Keratinocyte (primary cell): Measurements from ENCODE around the gene EPHB3. TPM values are rescaled to one million over a fixed set of nuclear protein-coding genes. Genes with fewer than 3 reads are reported as not detected.

Source experiments
- DNase-seq: peaks from one replicate; pipeline ENCODE4 v3.0.0-alpha.2; 2011; ENCODE audit warnings: low read depth, missing footprints, low spot score
- FAIRE-seq: peaks from 2 replicates; lab custom pipeline; 2011; peaks lifted over from hg19 to GRCh38; lab: Jason Lieb, UNC
- H2AFZ ChIP-seq: 2 replicates; pipeline ENCODE4 v1.6.0; 2012; ENCODE audit warnings: low read length, control low read depth, inconsistent platforms; ENCODE audit not compliant: control insufficient read depth
- H3K27ac ChIP-seq: 2 replicates; pipeline ENCODE4 v1.5.1; 2011; ENCODE audit warnings: low read length; ENCODE audit not compliant: control insufficient read depth, insufficient read depth
- H3K27me3 ChIP-seq: 3 replicates; pipeline ENCODE4 v1.6.0; 2011; ENCODE audit warnings: low read length; ENCODE audit not compliant: control insufficient read depth, insufficient read depth; ENCODE audit errors: extremely low read depth
- H3K36me3 ChIP-seq, 2 experiments: 2 replicates in 1 of 2; 3 replicates in 1 of 2; pipeline ENCODE4 v1.5.1; 2011; ENCODE audit warnings: low read length in 2 of 2, mild to moderate bottlenecking in 1 of 2; ENCODE audit not compliant: control insufficient read depth in 2 of 2, insufficient read depth in 2 of 2; ENCODE audit errors: extremely low read depth in 1 of 2
- H3K4me1 ChIP-seq: 3 replicates; pipeline ENCODE4 v1.5.1; 2011; ENCODE audit warnings: low read length; ENCODE audit not compliant: control insufficient read depth, insufficient read depth; ENCODE audit errors: extremely low read depth
- H3K4me2 ChIP-seq: 3 replicates; pipeline ENCODE4 v1.6.0; 2011; ENCODE audit warnings: low read depth, low read length; ENCODE audit not compliant: control insufficient read depth, insufficient read depth; ENCODE audit errors: extremely low read depth
- H3K4me3 ChIP-seq, 3 experiments: fragments of 200-600 bp in 1 of 3; sonication (generic) in 1 of 3; 2 replicates in 2 of 3; 3 replicates in 1 of 3; pipeline ENCODE4 v1.5.1; 2011 to 2016; ENCODE audit warnings: low read length in 3 of 3, mild to moderate bottlenecking in 3 of 3, control low read depth in 2 of 3, inconsistent platforms in 1 of 3, low read depth in 1 of 3, mixed read lengths in 1 of 3, mixed run types in 1 of 3, moderate library complexity in 1 of 3; ENCODE audit not compliant: control insufficient read depth in 2 of 3, insufficient read depth in 2 of 3; ENCODE audit errors: extremely low read depth in 1 of 3
- H3K79me2 ChIP-seq: 2 replicates; pipeline ENCODE4 v1.6.0; 2012; ENCODE audit warnings: low read length; ENCODE audit not compliant: control insufficient read depth, insufficient read depth
- H3K9ac ChIP-seq: 3 replicates; pipeline ENCODE4 v1.6.0; 2011; ENCODE audit warnings: low read length; ENCODE audit not compliant: control insufficient read depth, insufficient read depth; ENCODE audit errors: extremely low read depth
- H3K9me1 ChIP-seq: 3 replicates; pipeline ENCODE4 v1.6.0; 2011; ENCODE audit warnings: low read length; ENCODE audit not compliant: control insufficient read depth, insufficient read depth; ENCODE audit errors: extremely low read depth
- H3K9me3 ChIP-seq: 2 replicates; pipeline ENCODE4 v1.5.1; 2012; ENCODE audit warnings: low read depth, low read length; ENCODE audit not compliant: control insufficient read depth
- H4K20me1 ChIP-seq: 3 replicates; pipeline ENCODE4 v1.6.0; 2011; ENCODE audit warnings: low read length; ENCODE audit not compliant: control insufficient read depth, insufficient read depth; ENCODE audit errors: extremely low read depth
- CTCF ChIP-seq, 3 experiments: IDR thresholded peaks in 1 of 3; conservative IDR thresholded peaks in 1 of 3; optimal IDR thresholded peaks in 1 of 3; 2 replicates in 2 of 3; 3 replicates in 1 of 3; pipeline versions ENCODE3 to v1.5.1; 2011; ENCODE audit warnings: low read length in 3 of 3, mild to moderate bottlenecking in 3 of 3, moderate library complexity in 2 of 3, control low read depth in 1 of 3, inconsistent platforms in 1 of 3; ENCODE audit not compliant: insufficient read depth in 2 of 3; ENCODE audit errors: extremely low read depth in 1 of 3
- EZH2 ChIP-seq: IDR thresholded peaks from one replicate; pipeline ENCODE4 v1.6.1; 2012; ENCODE audit warnings: inconsistent platforms, mild to moderate bottlenecking, low read length, moderate library complexity
- dilution Hi-C: fragments of 300-500 bp; cut with MboI; formaldehyde crosslinking; loops from one replicate; pipeline ENCODE4 v1.7.0; 2020; ENCODE audit warnings: low sequenced_read_pairs; ENCODE audit not compliant: extremely low pct_ligation_motif_present
- polyA plus RNA-seq, 5 experiments: library from polyadenylated mRNA; depleted of rRNA in 3 of 5; stranded (reverse) in 3 of 5; stranded (forward) in 1 of 5; unstranded in 1 of 5; fragments of >200 nt; gene quantifications; 1 replicate in 1 of 5; 2 replicates in 3 of 5; 3 replicates in 1 of 5; pipeline versions ENCODE4 v1.2.1 to v1.2.3, GENCODE V29; 2011 to 2012; ENCODE audit warnings: missing spikeins in 2 of 5, low read depth in 1 of 5, low replicate concordance in 1 of 5

The EPHB3 gene
- polyA plus RNA-seq, 1 donor (not counting 4 experiments of a cell fraction or from before 2014, with no cell fraction given) = 2.2 TPM

- H3K4me1 ChIP-seq = peaks cover 56% of the 10 kb centered on the region
- no peak for TF ChIP-seq EZH2
- no peak for TF ChIP-seq CTCF (optimal IDR thresholded peaks at IDR 0.05 in 1 of 3, IDR thresholded peaks at IDR 0.05 in 1 of 3, conservative IDR thresholded peaks at IDR 0.05 in 1 of 3; ENCODE audit: extremely low read depth in 1 of 3, insufficient read depth in 2 of 3, low read length in 3 of 3)
- no peaks in the 10 kb centered on the region for H3K9me1 ChIP-seq
- dilution Hi-C loops = no loop called here
- H3K9me3 ChIP-seq = no peaks in the 10 kb centered on the region
- H3K36me3 ChIP-seq = peaks cover 0 to 13% of the 10 kb centered on the region in 2 experiments
- H3K79me2 ChIP-seq = peaks cover 21% of the 10 kb centered on the region
- DNase-seq (no peak), FAIRE-seq (no peak)
- peak overlapping the region; percentile 59 for H2AFZ ChIP-seq
- H3K9ac ChIP-seq = peak overlapping the region; percentile 71
- H4K20me1 ChIP-seq = no peaks in the 10 kb centered on the region
- peak overlapping the region; percentile 29 for H3K27ac ChIP-seq
- H3K4me3 ChIP-seq = peak overlapping the region; percentile 37 to 63 (median 61)
- peak overlapping the region; percentile 73 for H3K4me2 ChIP-seq
- H3K27me3 ChIP-seq = no peaks in the 10 kb centered on the region
Observed at GRCh38 chr3:184568560-184568923, 7.0 kb downstream of the EPHB3 start.

GRCh38 chr3:184568924-184569829 is 7.6 kb downstream of the EPHB3 start:
- Histone ChIP-seq H4K20me1 (no peaks in the 10 kb centered on the region), H3K79me2 (peaks cover 15% of the 10 kb centered on the region), H3K9me1 (no peaks in the 10 kb centered on the region), H3K4me3 (peak overlapping the region; percentile 37 to 63 (median 61)), H3K9ac (peak overlapping the region; percentile 71), H3K36me3 (peaks cover 0 to 15% of the 10 kb centered on the region in 2 experiments), H3K4me1 (peaks cover 50% of the 10 kb centered on the region), H3K4me2 (peak overlapping the region; percentile 73), H3K27me3 (no peaks in the 10 kb centered on the region), H2AFZ (peak overlapping the region; percentile 69), H3K9me3 (no peaks in the 10 kb centered on the region), H3K27ac (peak overlapping the region; percentile 29)
- no peak for FAIRE-seq
- dilution Hi-C loops = no loop called here
- no peak for TF ChIP-seq CTCF (optimal IDR thresholded peaks at IDR 0.05 in 1 of 3, IDR thresholded peaks at IDR 0.05 in 1 of 3, conservative IDR thresholded peaks at IDR 0.05 in 1 of 3; ENCODE audit: extremely low read depth in 1 of 3, insufficient read depth in 2 of 3, low read length in 3 of 3)
- TF ChIP-seq EZH2 = no peak
- DNase-seq = peak; percentile 55
